SK-N-MC (cell line): Measurements from ENCODE around the gene AURKB.
A peak's percentile ranks its signal among the peaks of the same experiment; 100 is the strongest.

Source experiments
- EZH2 ChIP-seq: fragments of 200-600 bp; sonication (generic); IDR thresholded peaks from one replicate; pipeline ENCODE4 v1.6.1; 2017; ENCODE audit warnings: antibody characterized with exemption
- POLR2AphosphoS5 ChIP-seq: IDR thresholded peaks from 2 replicates; pipeline ENCODE4 v1.6.1; 2012; ENCODE audit warnings: mild to moderate bottlenecking, low read depth, low read length, borderline replicate concordance

GRCh38 chr17:8209907-8210760 is at the start of gene AURKB:
- TF ChIP-seq EZH2: no peak
- peak; percentile 83 for TF ChIP-seq POLR2AphosphoS5
